HCT116 (cell line): Measurements from ENCODE around the gene DDX3X. TPM values are rescaled to one million over a fixed set of nuclear protein-coding genes. Genes with fewer than 3 reads are reported as not detected.

Experiments used
- ATAC-seq: fragments of 200-7000 bp; cut with Tn5 transposase; 2 replicates; pipeline ENCODE4 v1.9.1; 2020; ENCODE audit warnings: mild to moderate bottlenecking, moderate library complexity
- BruUV-seq: library from RNA; stranded (reverse); fragments of 400-500 nt; replicated peaks from 2 replicates; lab custom pipeline; 2021; lab: Mats Ljungman, UMichigan
- CTCF ChIA-PET: fragments of 300-600 bp; sonication (Branson Sonifier 250); formaldehyde crosslinking; loops from one replicate; lab custom pipeline; 2021; ENCODE audit warnings: antibody characterized with exemption; lab: Charles Lee
- POLR2A ChIA-PET: fragments of 300-600, 350-600 bp; sonication (Branson Sonifier 250); formaldehyde crosslinking; loops from one replicate; lab custom pipeline; 2021; ENCODE audit warnings: antibody characterized with exemption; lab: Charles Lee
- RAD21 ChIA-PET, 2 experiments: fragments of 300-600 bp; sonication (Branson Sonifier 250); formaldehyde crosslinking; loops; one replicate each; lab custom pipeline; 2023; ENCODE audit warnings: low total read pairs in 2 of 2; ENCODE audit not compliant: uncharacterized antibody in 2 of 2, unreplicated experiment in 2 of 2, low non-redundant PET in 1 of 2; lab: Charles Lee
- DNase-seq: peaks from one replicate; pipeline ENCODE4 v3.0.0-alpha.2; 2010; ENCODE audit warnings: low read depth, low spot score
- H2AFZ ChIP-seq: fragments of 200-600 bp; shearing (Covaris generic), sonication (generic); 2 replicates; pipeline ENCODE4 v1.6.1; 2017; ENCODE audit warnings: low read depth, mixed run types, mixed read lengths, antibody characterized with exemption, low read length; ENCODE audit not compliant: poor library complexity, severe bottlenecking
- H3K27ac ChIP-seq: 2 replicates; pipeline ENCODE4 v1.5.1; 2012; ENCODE audit warnings: low read depth, low read length
- H3K27me3 ChIP-seq: fragments of 200-600 bp; sonication (generic); 2 replicates; pipeline ENCODE4 v1.6.1; 2016; ENCODE audit warnings: mixed run types, low read length, mixed read lengths; ENCODE audit not compliant: insufficient read depth
- H3K36me3 ChIP-seq, 2 experiments: fragments of 200-500 bp in 1 of 2; fragments of 200-600 bp in 1 of 2; sonication (Bioruptor generic) in 1 of 2; sonication (generic) in 1 of 2; 2 replicates each; pipeline versions ENCODE4 v1.5.1 to v1.6.1; 2014 to 2016; ENCODE audit warnings: low read length in 2 of 2, inconsistent platforms in 1 of 2, mixed read lengths in 1 of 2, mixed run types in 1 of 2; ENCODE audit not compliant: insufficient read depth in 2 of 2, control insufficient read depth in 1 of 2
- H3K4me1 ChIP-seq, 2 experiments: fragments of 200-600 bp in 1 of 2; sonication (generic) in 1 of 2; 2 replicates each; pipeline versions ENCODE4 v1.5.1 to v1.6.1; 2012 to 2017; ENCODE audit warnings: low read length in 2 of 2, inconsistent platforms in 1 of 2, mild to moderate bottlenecking in 1 of 2, mixed read lengths in 1 of 2, mixed run types in 1 of 2, moderate library complexity in 1 of 2; ENCODE audit not compliant: insufficient read depth in 2 of 2, control insufficient read depth in 1 of 2
- H3K4me2 ChIP-seq: fragments of 200-600 bp; sonication (generic); 2 replicates; pipeline ENCODE4 v1.6.1; 2017; ENCODE audit warnings: mixed run types, low read length, mixed read lengths
- H3K4me3 ChIP-seq, 2 experiments: fragments of 200-600 bp in 1 of 2; sonication (generic) in 1 of 2; replicated peaks in 1 of 2; 2 replicates each; pipeline ENCODE4 v1.5.1; 2011 to 2016; ENCODE audit warnings: low read length in 2 of 2, control low read depth in 1 of 2, low read depth in 1 of 2, mild to moderate bottlenecking in 1 of 2, mixed read lengths in 1 of 2, mixed run types in 1 of 2
- H3K79me2 ChIP-seq: fragments of 200-600 bp; sonication (generic); 2 replicates; pipeline ENCODE4 v1.6.1; 2017; ENCODE audit warnings: mild to moderate bottlenecking, mixed run types, low read length, moderate library complexity, mixed read lengths; ENCODE audit not compliant: insufficient read depth
- H3K9ac ChIP-seq: fragments of 200-600 bp; sonication (generic); 2 replicates; pipeline ENCODE4 v1.6.1; 2016; ENCODE audit warnings: low read length, mixed read lengths
- H3K9me2 ChIP-seq: fragments of 200-600 bp; sonication (generic), shearing (Covaris generic); 2 replicates; pipeline ENCODE4 v1.6.1; 2017; ENCODE audit warnings: mixed run types, mild to moderate bottlenecking, moderate library complexity; ENCODE audit not compliant: insufficient read depth
- H3K9me3 ChIP-seq, 2 experiments: fragments of 200-500 bp in 1 of 2; fragments of 200-600 bp in 1 of 2; sonication (Bioruptor generic) in 1 of 2; sonication (generic) in 1 of 2; 2 replicates each; pipeline ENCODE4 v1.6.1; 2014 to 2017; ENCODE audit warnings: low read length in 2 of 2, mixed read lengths in 2 of 2, inconsistent platforms in 1 of 2, low read depth in 1 of 2, mild to moderate bottlenecking in 1 of 2, mixed run types in 1 of 2, moderate library complexity in 1 of 2; ENCODE audit not compliant: control insufficient read depth in 1 of 2, insufficient read depth in 1 of 2
- H4K20me1 ChIP-seq: fragments of 200-600 bp; sonication (generic), shearing (Covaris generic); 2 replicates; pipeline ENCODE4 v1.6.1; 2017; ENCODE audit warnings: mixed run types, mild to moderate bottlenecking, moderate library complexity; ENCODE audit not compliant: insufficient read depth
- CEBPB ChIP-seq: IDR thresholded peaks from 2 replicates; pipeline ENCODE4 v1.6.1; 2012; ENCODE audit warnings: low read depth
- ELF1 ChIP-seq: IDR thresholded peaks from 2 replicates; pipeline ENCODE4 v1.6.1; 2012; ENCODE audit warnings: low read depth, borderline replicate concordance
- EZH2phosphoT487 ChIP-seq: fragments of 200-600 bp; IDR thresholded peaks from 2 replicates; pipeline ENCODE4 v1.6.1; 2018; ENCODE audit warnings: antibody characterized with exemption, borderline replicate concordance
- JUND ChIP-seq: IDR thresholded peaks from 2 replicates; pipeline ENCODE4 v1.6.1; 2012
- POLR2A ChIP-seq: IDR thresholded peaks from 2 replicates; pipeline ENCODE4 v1.7.0; 2011; ENCODE audit warnings: borderline replicate concordance; ENCODE audit not compliant: insufficient read depth, insufficient read length; ENCODE audit errors: extremely low read depth
- RAD21 ChIP-seq: IDR thresholded peaks from 2 replicates; pipeline ENCODE4 v1.6.1; 2012; ENCODE audit warnings: low read depth, mild to moderate bottlenecking
- REST ChIP-seq: IDR thresholded peaks from 2 replicates; pipeline ENCODE4 v1.6.1; 2012; ENCODE audit warnings: low read depth
- SRF ChIP-seq: IDR thresholded peaks from 2 replicates; pipeline ENCODE4 v1.6.1; 2012; ENCODE audit warnings: low read depth
- TCF7L2 ChIP-seq: IDR thresholded peaks from 2 replicates; pipeline ENCODE4 v1.7.0; 2011; ENCODE audit warnings: borderline replicate concordance, inconsistent platforms; ENCODE audit not compliant: insufficient read depth, insufficient read length; ENCODE audit errors: extremely low read depth
- YY1 ChIP-seq: IDR thresholded peaks from 2 replicates; pipeline ENCODE4 v1.6.1; 2011; ENCODE audit warnings: low read length, low read depth, moderate library complexity, mild to moderate bottlenecking; ENCODE audit not compliant: insufficient replicate concordance; ENCODE audit errors: extremely low read depth
- ZBTB33 ChIP-seq: IDR thresholded peaks from 2 replicates; pipeline ENCODE4 v1.6.1; 2011; ENCODE audit warnings: mild to moderate bottlenecking, low read length, moderate library complexity; ENCODE audit not compliant: insufficient replicate concordance; ENCODE audit errors: extremely low read depth
- ZFX ChIP-seq: fragments of 450-650 bp; IDR thresholded peaks from 2 replicates; pipeline ENCODE4 v1.6.1; 2017
- ZNF274 ChIP-seq: fragments of 200-500 bp; sonication (Bioruptor generic); IDR thresholded peaks from 2 replicates; pipeline ENCODE4 v1.6.1; 2014; ENCODE audit warnings: mild to moderate bottlenecking, low read depth, low read length, inconsistent platforms
- intact Hi-C: fragments of 100-400 bp; cut with micrococcal nuclease; formaldehyde crosslinking; loops from 2 replicates; pipeline ENCODE4 v1.10.0; 2022
- total RNA-seq: library from RNA; stranded (reverse); gene quantifications from one replicate; pipeline ENCODE4 v1.2.1, GENCODE V29; 2021; ENCODE audit not compliant: unreplicated experiment

Gene DDX3X
- total RNA-seq, 1 experiment from 2014 or later: 253 TPM

GRCh38 chrX:41397219-41397618 is 63.3 kb downstream of the DDX3X start:
- H3K79me2 ChIP-seq: no peaks in the 10 kb centered on the region
- no TSS peak for BruUV-seq
- no peaks in the 10 kb centered on the region for H3K36me3 ChIP-seq
- TF ChIP-seq CEBPB (no peak), TCF7L2 (no peak), EZH2phosphoT487 (no peak), ZBTB33 (no peak)
- ChIA-PET RAD21 (no interaction called here), POLR2A (no interaction called here), CTCF (no interaction called here)
- H3K27me3 ChIP-seq: no peaks in the 10 kb centered on the region
- H3K4me2 ChIP-seq: no peak overlapping the region
- intact Hi-C loops: no loop called here
- H3K9me3 ChIP-seq: no peaks in the 10 kb centered on the region
- H3K4me3 ChIP-seq: no peak overlapping the region
- ATAC-seq (no peak), DNase-seq (no peak)
- H4K20me1 ChIP-seq: no peaks in the 10 kb centered on the region
- H3K9me2 ChIP-seq: no peaks in the 10 kb centered on the region
- no peak overlapping the region for H3K27ac ChIP-seq
- no peak overlapping the region for H2AFZ ChIP-seq
- H3K9ac ChIP-seq: no peak overlapping the region
- no peaks in the 10 kb centered on the region for H3K4me1 ChIP-seq

GRCh38 chrX:41397768-41398167 is 63.8 kb downstream of the DDX3X start:
- CTCF ChIA-PET: no interaction called here
- Histone ChIP-seq H3K4me3 (no peak overlapping the region), H3K4me2 (no peak overlapping the region), H3K27ac (no peak overlapping the region), H4K20me1 (no peaks in the 10 kb centered on the region), H3K9me3 (no peaks in the 10 kb centered on the region), H3K9ac (no peak overlapping the region), H3K4me1 (no peaks in the 10 kb centered on the region), H3K9me2 (no peaks in the 10 kb centered on the region), H3K79me2 (no peaks in the 10 kb centered on the region), H2AFZ (no peak overlapping the region), H3K27me3 (no peaks in the 10 kb centered on the region), H3K36me3 (no peaks in the 10 kb centered on the region)
- RAD21 ChIA-PET: no interaction called here
- ATAC-seq: no peak
- no TSS peak for BruUV-seq
- no peak for DNase-seq
- intact Hi-C loops: no loop called here
- POLR2A ChIA-PET: no interaction called here
- TF ChIP-seq TCF7L2 (no peak), REST (no peak), ELF1 (no peak), POLR2A (no peak), JUND (no peak), ZBTB33 (no peak), ZNF274 (no peak), SRF (no peak), YY1 (no peak), ZFX (no peak), RAD21 (no peak)
